ENCODE results near the gene GPR107.

DNA sequence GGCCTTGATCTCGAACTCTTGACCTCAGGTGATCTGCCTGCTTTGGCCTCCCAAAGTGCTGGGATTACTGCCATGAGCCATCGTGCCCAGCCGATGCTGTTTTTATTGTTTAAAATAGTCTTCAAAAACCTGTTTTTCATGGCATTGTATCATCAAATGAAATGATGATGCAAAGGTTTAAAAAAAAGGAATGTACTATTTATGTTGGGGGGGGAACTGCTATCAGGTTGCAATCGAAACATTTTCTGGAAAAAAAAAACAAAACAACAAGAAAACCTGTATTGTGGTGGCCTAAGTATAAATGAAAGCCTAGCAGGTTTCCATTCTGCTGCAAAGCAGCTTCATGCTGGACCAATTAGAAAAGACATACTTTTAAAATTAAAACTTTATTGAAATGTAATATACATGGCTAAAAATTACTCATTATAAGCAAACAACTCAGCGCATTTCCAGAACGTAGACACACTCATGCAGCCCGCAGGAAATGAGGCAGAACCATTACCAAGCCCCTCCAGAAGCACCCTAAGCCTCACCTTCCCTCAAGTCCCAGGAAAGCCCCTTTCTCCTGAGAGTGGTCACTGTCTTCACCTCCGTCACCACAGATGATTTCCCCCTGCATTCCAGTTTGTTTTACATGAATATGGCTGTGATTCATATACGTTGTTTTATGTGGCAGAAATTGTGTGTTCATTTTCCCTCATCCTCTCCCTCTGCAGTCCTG lies 19.0 kb downstream of the GPR107 start:
- TF ChIP-seq, protein P1, sequence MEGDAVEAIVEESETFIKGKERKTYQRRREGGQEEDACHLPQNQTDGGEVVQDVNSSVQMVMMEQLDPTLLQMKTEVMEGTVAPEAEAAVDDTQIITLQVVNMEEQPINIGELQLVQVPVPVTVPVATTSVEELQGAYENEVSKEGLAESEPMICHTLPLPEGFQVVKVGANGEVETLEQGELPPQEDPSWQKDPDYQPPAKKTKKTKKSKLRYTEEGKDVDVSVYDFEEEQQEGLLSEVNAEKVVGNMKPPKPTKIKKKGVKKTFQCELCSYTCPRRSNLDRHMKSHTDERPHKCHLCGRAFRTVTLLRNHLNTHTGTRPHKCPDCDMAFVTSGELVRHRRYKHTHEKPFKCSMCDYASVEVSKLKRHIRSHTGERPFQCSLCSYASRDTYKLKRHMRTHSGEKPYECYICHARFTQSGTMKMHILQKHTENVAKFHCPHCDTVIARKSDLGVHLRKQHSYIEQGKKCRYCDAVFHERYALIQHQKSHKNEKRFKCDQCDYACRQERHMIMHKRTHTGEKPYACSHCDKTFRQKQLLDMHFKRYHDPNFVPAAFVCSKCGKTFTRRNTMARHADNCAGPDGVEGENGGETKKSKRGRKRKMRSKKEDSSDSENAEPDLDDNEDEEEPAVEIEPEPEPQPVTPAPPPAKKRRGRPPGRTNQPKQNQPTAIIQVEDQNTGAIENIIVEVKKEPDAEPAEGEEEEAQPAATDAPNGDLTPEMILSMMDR (IDR thresholded peaks at IDR 0.05), result no peak
- TF ChIP-seq EZH2 (IDR thresholded peaks at IDR 0.05; ENCODE audit: borderline replicate concordance, insufficient read depth, low read depth, low read length, poor library complexity, severe bottlenecking), result no peak
